ENCODE data around the gene ZNF385A.
A peak's percentile ranks its signal among the peaks of the same experiment; 100 is the strongest.

The ZNF385A gene

DNA sequence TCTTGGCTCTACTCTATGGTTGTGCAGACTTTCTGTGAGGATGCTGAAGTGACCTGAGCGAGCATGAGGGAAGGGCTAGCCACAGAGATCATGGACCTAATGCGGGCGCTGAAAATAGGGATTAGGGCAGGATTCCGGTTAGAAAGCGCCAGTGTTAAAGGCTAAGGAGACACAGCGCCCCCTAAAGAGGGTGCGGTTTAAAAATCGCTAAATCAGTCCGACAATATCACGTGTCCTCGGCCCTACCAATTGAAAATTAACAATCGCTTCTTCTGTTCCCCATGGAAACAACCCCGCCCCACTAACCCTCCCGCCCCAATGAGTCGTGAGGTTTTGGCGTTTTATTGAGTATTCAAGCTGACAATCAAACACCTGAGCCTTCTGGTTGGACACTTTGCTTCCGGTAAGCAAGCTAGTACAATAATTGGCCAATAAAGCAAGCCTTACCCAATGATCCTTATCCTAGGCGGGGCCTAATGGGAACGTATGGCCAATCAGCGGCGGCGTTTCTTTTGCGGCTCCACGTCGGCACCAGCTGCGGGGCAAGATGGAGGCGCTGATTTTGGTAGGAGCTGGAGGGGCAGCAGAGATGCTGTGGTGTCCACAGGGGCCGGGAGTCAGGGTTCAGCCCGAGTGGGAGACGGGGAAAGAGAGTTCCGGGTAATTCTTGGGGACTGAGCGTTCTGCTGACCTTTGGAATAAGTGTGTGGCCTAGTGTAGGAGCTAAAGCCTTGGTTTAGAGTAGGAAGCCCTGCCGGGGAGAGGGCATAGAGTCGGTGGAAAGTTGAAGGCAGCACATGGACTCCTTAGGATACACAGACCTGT, 59.7 kb downstream of the ZNF385A start, which contains the start of gene COPZ1 (continued):
- TF ChIP-seq, protein P1, sequence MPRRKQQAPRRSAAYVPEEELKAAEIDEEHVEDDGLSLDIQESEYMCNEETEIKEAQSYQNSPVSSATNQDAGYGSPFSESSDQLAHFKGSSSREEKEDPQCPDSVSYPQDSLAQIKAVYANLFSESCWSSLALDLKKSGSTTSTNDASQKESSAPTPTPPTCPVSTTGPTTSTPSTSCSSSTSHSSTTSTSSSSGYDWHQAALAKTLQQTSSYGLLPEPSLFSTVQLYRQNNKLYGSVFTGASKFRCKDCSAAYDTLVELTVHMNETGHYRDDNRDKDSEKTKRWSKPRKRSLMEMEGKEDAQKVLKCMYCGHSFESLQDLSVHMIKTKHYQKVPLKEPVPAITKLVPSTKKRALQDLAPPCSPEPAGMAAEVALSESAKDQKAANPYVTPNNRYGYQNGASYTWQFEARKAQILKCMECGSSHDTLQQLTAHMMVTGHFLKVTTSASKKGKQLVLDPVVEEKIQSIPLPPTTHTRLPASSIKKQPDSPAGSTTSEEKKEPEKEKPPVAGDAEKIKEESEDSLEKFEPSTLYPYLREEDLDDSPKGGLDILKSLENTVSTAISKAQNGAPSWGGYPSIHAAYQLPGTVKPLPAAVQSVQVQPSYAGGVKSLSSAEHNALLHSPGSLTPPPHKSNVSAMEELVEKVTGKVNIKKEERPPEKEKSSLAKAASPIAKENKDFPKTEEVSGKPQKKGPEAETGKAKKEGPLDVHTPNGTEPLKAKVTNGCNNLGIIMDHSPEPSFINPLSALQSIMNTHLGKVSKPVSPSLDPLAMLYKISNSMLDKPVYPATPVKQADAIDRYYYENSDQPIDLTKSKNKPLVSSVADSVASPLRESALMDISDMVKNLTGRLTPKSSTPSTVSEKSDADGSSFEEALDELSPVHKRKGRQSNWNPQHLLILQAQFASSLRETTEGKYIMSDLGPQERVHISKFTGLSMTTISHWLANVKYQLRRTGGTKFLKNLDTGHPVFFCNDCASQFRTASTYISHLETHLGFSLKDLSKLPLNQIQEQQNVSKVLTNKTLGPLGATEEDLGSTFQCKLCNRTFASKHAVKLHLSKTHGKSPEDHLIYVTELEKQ (tag by site-specific recombination; IDR thresholded peaks at IDR 0.05; ENCODE audit: borderline replicate concordance): 0 out of 2 replicates have a peak, but pooled peaks have one; percentile 47
- TF ChIP-seq ZNF266 (tag by site-specific recombination; IDR thresholded peaks at IDR 0.05; ENCODE audit: low read depth): no peak
- no peak for TF ChIP-seq ZNF174 (tag by site-specific recombination; IDR thresholded peaks at IDR 0.05)
- TF ChIP-seq, protein P2, sequence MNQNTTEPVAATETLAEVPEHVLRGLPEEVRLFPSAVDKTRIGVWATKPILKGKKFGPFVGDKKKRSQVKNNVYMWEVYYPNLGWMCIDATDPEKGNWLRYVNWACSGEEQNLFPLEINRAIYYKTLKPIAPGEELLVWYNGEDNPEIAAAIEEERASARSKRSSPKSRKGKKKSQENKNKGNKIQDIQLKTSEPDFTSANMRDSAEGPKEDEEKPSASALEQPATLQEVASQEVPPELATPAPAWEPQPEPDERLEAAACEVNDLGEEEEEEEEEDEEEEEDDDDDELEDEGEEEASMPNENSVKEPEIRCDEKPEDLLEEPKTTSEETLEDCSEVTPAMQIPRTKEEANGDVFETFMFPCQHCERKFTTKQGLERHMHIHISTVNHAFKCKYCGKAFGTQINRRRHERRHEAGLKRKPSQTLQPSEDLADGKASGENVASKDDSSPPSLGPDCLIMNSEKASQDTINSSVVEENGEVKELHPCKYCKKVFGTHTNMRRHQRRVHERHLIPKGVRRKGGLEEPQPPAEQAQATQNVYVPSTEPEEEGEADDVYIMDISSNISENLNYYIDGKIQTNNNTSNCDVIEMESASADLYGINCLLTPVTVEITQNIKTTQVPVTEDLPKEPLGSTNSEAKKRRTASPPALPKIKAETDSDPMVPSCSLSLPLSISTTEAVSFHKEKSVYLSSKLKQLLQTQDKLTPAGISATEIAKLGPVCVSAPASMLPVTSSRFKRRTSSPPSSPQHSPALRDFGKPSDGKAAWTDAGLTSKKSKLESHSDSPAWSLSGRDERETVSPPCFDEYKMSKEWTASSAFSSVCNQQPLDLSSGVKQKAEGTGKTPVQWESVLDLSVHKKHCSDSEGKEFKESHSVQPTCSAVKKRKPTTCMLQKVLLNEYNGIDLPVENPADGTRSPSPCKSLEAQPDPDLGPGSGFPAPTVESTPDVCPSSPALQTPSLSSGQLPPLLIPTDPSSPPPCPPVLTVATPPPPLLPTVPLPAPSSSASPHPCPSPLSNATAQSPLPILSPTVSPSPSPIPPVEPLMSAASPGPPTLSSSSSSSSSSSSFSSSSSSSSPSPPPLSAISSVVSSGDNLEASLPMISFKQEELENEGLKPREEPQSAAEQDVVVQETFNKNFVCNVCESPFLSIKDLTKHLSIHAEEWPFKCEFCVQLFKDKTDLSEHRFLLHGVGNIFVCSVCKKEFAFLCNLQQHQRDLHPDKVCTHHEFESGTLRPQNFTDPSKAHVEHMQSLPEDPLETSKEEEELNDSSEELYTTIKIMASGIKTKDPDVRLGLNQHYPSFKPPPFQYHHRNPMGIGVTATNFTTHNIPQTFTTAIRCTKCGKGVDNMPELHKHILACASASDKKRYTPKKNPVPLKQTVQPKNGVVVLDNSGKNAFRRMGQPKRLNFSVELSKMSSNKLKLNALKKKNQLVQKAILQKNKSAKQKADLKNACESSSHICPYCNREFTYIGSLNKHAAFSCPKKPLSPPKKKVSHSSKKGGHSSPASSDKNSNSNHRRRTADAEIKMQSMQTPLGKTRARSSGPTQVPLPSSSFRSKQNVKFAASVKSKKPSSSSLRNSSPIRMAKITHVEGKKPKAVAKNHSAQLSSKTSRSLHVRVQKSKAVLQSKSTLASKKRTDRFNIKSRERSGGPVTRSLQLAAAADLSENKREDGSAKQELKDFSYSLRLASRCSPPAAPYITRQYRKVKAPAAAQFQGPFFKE (tag by site-specific recombination; IDR thresholded peaks at IDR 0.05; ENCODE audit: borderline replicate concordance): no peak
- no peak for TF ChIP-seq GLIS1 (tag by site-specific recombination; IDR thresholded peaks at IDR 0.05)
- TF ChIP-seq, protein P3, sequence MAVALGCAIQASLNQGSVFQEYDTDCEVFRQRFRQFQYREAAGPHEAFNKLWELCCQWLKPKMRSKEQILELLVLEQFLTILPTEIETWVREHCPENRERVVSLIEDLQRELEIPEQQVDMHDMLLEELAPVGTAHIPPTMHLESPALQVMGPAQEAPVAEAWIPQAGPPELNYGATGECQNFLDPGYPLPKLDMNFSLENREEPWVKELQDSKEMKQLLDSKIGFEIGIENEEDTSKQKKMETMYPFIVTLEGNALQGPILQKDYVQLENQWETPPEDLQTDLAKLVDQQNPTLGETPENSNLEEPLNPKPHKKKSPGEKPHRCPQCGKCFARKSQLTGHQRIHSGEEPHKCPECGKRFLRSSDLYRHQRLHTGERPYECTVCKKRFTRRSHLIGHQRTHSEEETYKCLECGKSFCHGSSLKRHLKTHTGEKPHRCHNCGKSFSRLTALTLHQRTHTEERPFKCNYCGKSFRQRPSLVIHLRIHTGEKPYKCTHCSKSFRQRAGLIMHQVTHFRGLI (tag by site-specific recombination; IDR thresholded peaks at IDR 0.05): no peak
- TF ChIP-seq, protein P4, sequence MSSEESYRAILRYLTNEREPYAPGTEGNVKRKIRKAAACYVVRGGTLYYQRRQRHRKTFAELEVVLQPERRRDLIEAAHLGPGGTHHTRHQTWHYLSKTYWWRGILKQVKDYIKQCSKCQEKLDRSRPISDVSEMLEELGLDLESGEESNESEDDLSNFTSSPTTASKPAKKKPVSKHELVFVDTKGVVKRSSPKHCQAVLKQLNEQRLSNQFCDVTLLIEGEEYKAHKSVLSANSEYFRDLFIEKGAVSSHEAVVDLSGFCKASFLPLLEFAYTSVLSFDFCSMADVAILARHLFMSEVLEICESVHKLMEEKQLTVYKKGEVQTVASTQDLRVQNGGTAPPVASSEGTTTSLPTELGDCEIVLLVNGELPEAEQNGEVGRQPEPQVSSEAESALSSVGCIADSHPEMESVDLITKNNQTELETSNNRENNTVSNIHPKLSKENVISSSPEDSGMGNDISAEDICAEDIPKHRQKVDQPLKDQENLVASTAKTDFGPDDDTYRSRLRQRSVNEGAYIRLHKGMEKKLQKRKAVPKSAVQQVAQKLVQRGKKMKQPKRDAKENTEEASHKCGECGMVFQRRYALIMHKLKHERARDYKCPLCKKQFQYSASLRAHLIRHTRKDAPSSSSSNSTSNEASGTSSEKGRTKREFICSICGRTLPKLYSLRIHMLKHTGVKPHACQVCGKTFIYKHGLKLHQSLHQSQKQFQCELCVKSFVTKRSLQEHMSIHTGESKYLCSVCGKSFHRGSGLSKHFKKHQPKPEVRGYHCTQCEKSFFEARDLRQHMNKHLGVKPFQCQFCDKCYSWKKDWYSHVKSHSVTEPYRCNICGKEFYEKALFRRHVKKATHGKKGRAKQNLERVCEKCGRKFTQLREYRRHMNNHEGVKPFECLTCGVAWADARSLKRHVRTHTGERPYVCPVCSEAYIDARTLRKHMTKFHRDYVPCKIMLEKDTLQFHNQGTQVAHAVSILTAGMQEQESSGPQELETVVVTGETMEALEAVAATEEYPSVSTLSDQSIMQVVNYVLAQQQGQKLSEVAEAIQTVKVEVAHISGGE (tag by site-specific recombination; conservative IDR thresholded peaks at IDR 0.05; ENCODE audit: low read depth): 0 out of 2 replicates have a peak, but pooled peaks have one; percentile 32
- TF ChIP-seq ZNF610 (tag by site-specific recombination; IDR thresholded peaks at IDR 0.05; ENCODE audit: borderline replicate concordance): no peak
- no peak for TF ChIP-seq ZNF571 (tag by site-specific recombination; IDR thresholded peaks at IDR 0.05)
- TF ChIP-seq ZNF585B (tag by site-specific recombination; IDR thresholded peaks at IDR 0.05): no peak
- 0 out of 2 replicates have a peak, but pooled peaks have one; percentile 26 for TF ChIP-seq KLF7 (tag by site-specific recombination; IDR thresholded peaks at IDR 0.05; ENCODE audit: borderline replicate concordance)
- no peak for TF ChIP-seq OSR2 (tag by site-specific recombination; IDR thresholded peaks at IDR 0.05)
- peak; percentile 41 for TF ChIP-seq SP7 (tag by site-specific recombination; IDR thresholded peaks at IDR 0.05)
